PC-9 (cell line): ENCODE measurements around the gene CMIP. TPM values are rescaled to one million over a fixed set of nuclear protein-coding genes. Genes with fewer than 3 reads are reported as not detected.

Source experiments
- BruUV-seq: library from RNA; stranded (reverse); fragments of 400-500 nt; replicated peaks from 2 replicates; lab custom pipeline; 2021; lab: Mats Ljungman, UMichigan
- CTCF ChIA-PET: fragments of 300-600 bp; sonication (Branson Sonifier 250); formaldehyde crosslinking; loops from one replicate; lab custom pipeline; 2022; ENCODE audit warnings: antibody characterized with exemption; lab: Charles Lee
- POLR2A ChIA-PET: fragments of 300-600 bp; sonication (Branson Sonifier 250); formaldehyde crosslinking; loops from one replicate; lab custom pipeline; 2022; ENCODE audit warnings: antibody characterized with exemption; ENCODE audit not compliant: unreplicated experiment; lab: Charles Lee
- DNase-seq, 2 experiments: peaks; one replicate each; pipeline versions ENCODE4 v3.0.0 to v3.0.0-alpha.2; 2015 to 2022; ENCODE audit warnings: mixed read lengths in 1 of 2
- H2AFZ ChIP-seq: fragments of 200-600 bp; sonication (generic); 2 replicates; pipeline ENCODE4 v1.8.1; 2017; ENCODE audit warnings: antibody characterized with exemption
- H3F3A ChIP-seq: fragments of 200-600 bp; sonication (generic); 2 replicates; pipeline ENCODE4 v1.8.1; 2017; ENCODE audit warnings: antibody characterized with exemption, mild to moderate bottlenecking, low read depth; ENCODE audit not compliant: insufficient read depth
- H3K27ac ChIP-seq: fragments of 200-600 bp; sonication (generic); 2 replicates; pipeline ENCODE4 v1.6.1; 2016; ENCODE audit warnings: mixed run types
- H3K27me3 ChIP-seq: fragments of 200-600 bp; sonication (generic); 2 replicates; pipeline ENCODE4 v1.6.1; 2016; ENCODE audit warnings: low read depth, mixed run types; ENCODE audit not compliant: insufficient read depth
- H3K36me3 ChIP-seq: fragments of 200-600 bp; sonication (generic); 2 replicates; pipeline ENCODE4 v1.6.1; 2016; ENCODE audit warnings: low read depth, mixed run types
- H3K4me1 ChIP-seq: fragments of 200-600 bp; sonication (generic); replicated peaks from 2 replicates; pipeline ENCODE4 v1.6.1; 2016; ENCODE audit warnings: mixed run types; ENCODE audit not compliant: insufficient read depth
- H3K4me2 ChIP-seq: fragments of 200-600 bp; sonication (generic); 2 replicates; pipeline ENCODE4 v1.6.1; 2017; ENCODE audit warnings: mixed run types
- H3K4me3 ChIP-seq: fragments of 200-600 bp; sonication (generic); 2 replicates; pipeline ENCODE4 v1.6.1; 2016; ENCODE audit warnings: mixed run types
- H3K79me2 ChIP-seq: fragments of 200-600 bp; sonication (generic); 2 replicates; pipeline ENCODE4 v1.6.1; 2017; ENCODE audit warnings: low read depth, mixed run types
- H3K9me2 ChIP-seq: fragments of 200-600 bp; sonication (generic); 2 replicates; pipeline ENCODE4 v1.8.1; 2017; ENCODE audit warnings: mild to moderate bottlenecking; ENCODE audit not compliant: insufficient read depth
- H3K9me3 ChIP-seq: fragments of 200-600 bp; sonication (generic); 2 replicates; pipeline ENCODE4 v1.8.1; 2016; ENCODE audit warnings: low read depth; ENCODE audit not compliant: insufficient read depth
- H4K20me1 ChIP-seq: fragments of 200-600 bp; sonication (generic); 2 replicates; pipeline ENCODE4 v1.8.1; 2017; ENCODE audit not compliant: insufficient read depth
- CTCF ChIP-seq: fragments of 200-600 bp; sonication (generic); conservative IDR thresholded peaks from 2 replicates; pipeline ENCODE4 v1.6.1; 2017; ENCODE audit warnings: mixed run types, antibody characterized with exemption, mild to moderate bottlenecking, moderate library complexity
- EZH2 ChIP-seq: fragments of 200-600 bp; sonication (generic); IDR thresholded peaks from 2 replicates; pipeline ENCODE4 v1.8.0; 2017; ENCODE audit warnings: antibody characterized with exemption, low read depth
- intact Hi-C: fragments of 100-400 bp; cut with micrococcal nuclease; formaldehyde crosslinking; loops from one replicate; pipeline ENCODE4 v1.10.0; 2022; ENCODE audit not compliant: unreplicated experiment
- total RNA-seq: library from RNA; stranded (reverse); gene quantifications from 2 replicates; pipeline ENCODE4 v1.2.3, GENCODE V29; 2021

Gene CMIP
- total RNA-seq, 1 experiment from 2014 or later: 96.6 TPM

DNA sequence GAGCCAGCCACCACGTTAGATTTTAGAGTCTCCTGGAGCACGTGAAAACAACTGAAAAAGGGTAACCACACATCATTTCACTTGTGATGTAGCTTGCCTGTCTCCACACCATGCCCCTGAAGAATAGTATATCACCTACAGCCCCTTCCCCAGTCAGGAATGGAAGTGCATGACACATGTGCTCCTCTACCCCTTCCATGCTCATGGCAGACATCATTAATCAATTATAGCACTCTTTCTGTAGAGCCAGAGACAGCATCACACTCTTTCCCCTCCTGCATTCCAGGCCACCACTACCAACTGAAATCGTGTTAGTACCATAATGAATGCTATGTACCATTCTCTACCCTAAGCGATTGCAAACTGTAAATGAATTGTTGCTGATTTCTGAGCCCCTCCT, 221.0 kb downstream of the CMIP start:
- intact Hi-C loops: no loop called here
- H3K79me2 ChIP-seq: no peaks in the 10 kb centered on the region
- no peaks in the 10 kb centered on the region for H3F3A ChIP-seq
- no peak overlapping the region for H3K27ac ChIP-seq
- TF ChIP-seq EZH2 (no peak), CTCF (no peak)
- H3K4me2 ChIP-seq: no peak overlapping the region
- no peak for DNase-seq
- H3K4me3 ChIP-seq: no peak overlapping the region
- no peaks in the 10 kb centered on the region for H3K4me1 ChIP-seq
- no TSS peak for BruUV-seq
- no peaks in the 10 kb centered on the region for H4K20me1 ChIP-seq
- H3K9me3 ChIP-seq: no peaks in the 10 kb centered on the region
- no peaks in the 10 kb centered on the region for H3K9me2 ChIP-seq
- POLR2A ChIA-PET: no interaction called here
- H3K36me3 ChIP-seq: no peaks in the 10 kb centered on the region
- no peak overlapping the region for H2AFZ ChIP-seq
- H3K27me3 ChIP-seq: no peaks in the 10 kb centered on the region
- CTCF ChIA-PET: no interaction called here

DNA sequence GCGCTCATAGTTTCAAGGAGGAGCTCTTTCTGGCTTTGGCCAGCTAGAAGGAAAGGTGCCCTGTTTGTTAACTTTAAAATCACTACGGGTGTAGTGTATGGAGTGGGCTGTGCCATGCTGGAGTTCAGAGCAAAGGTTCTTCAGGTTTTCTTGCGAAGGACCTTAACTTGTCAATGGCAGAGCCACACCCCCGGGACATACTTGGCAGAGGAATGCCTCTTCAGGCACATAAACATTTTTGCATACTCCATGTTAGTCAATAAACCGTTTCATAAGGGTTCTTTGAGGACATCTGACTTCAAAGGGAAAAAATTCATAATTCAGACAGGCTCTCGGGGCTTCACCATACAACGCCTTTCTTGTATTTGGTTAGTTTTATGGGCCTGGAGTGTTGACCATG, 221.5 kb downstream of the CMIP start:
- CTCF ChIA-PET: no interaction called here
- no peak overlapping the region for H3K4me3 ChIP-seq
- H3K4me1 ChIP-seq: no peaks in the 10 kb centered on the region
- POLR2A ChIA-PET: no interaction called here
- no peaks in the 10 kb centered on the region for H3K9me2 ChIP-seq
- H3K4me2 ChIP-seq: no peak overlapping the region
- peaks cover 2% of the 10 kb centered on the region; the same call in 1 of the 2 replicates for H3K36me3 ChIP-seq
- DNase-seq: no peak
- no peaks in the 10 kb centered on the region for H3K27me3 ChIP-seq
- intact Hi-C loops: no loop called here
- H3K79me2 ChIP-seq: no peaks in the 10 kb centered on the region
- TF ChIP-seq CTCF (no peak), EZH2 (no peak)
- no peaks in the 10 kb centered on the region for H4K20me1 ChIP-seq
- no peak overlapping the region for H2AFZ ChIP-seq
- H3F3A ChIP-seq: no peaks in the 10 kb centered on the region
- no peak overlapping the region for H3K27ac ChIP-seq
- no TSS peak for BruUV-seq
- H3K9me3 ChIP-seq: no peaks in the 10 kb centered on the region

GRCh38 chr16:81668243-81669097, 223.9 kb downstream of the CMIP start:
- no peak overlapping the region for H3K27ac ChIP-seq
- no peaks in the 10 kb centered on the region for H3K4me1 ChIP-seq
- no peaks in the 10 kb centered on the region for H3K79me2 ChIP-seq
- H3K4me3 ChIP-seq: no peak overlapping the region
- H3K27me3 ChIP-seq: no peaks in the 10 kb centered on the region
- H2AFZ ChIP-seq: no peak overlapping the region
- POLR2A ChIA-PET: no interaction called here
- no peaks in the 10 kb centered on the region for H3F3A ChIP-seq
- no peaks in the 10 kb centered on the region for H3K9me3 ChIP-seq
- no peak for DNase-seq
- H3K4me2 ChIP-seq: no peak overlapping the region
- TF ChIP-seq EZH2 (no peak), CTCF (no peak)
- CTCF ChIA-PET: no interaction called here
- BruUV-seq: no TSS peak
- no peaks in the 10 kb centered on the region for H3K9me2 ChIP-seq
- H3K36me3 ChIP-seq: peaks cover 5% of the 10 kb centered on the region
- no peaks in the 10 kb centered on the region; the same call in 1 of the 2 replicates for H4K20me1 ChIP-seq
- intact Hi-C loops: no loop called here
